T-helper 2 cell treated with Interferon-gamma antibody and Interleukin-4, amounts not matched to agents 5 μg/mL and 100 μg/mL, for 36 hours (primary cell): ENCODE data around the gene CROCC2.

Experiments used
- DNase-seq: peaks from one replicate; pipeline ENCODE4 v3.0.0; 2021; ENCODE audit warnings: low spot score
- H3K27ac Mint-ChIP-seq: one replicate; pipeline ENCODE4 v1.8.0; 2021; ENCODE audit warnings: mild to moderate bottlenecking, mixed read lengths
- H3K27me3 Mint-ChIP-seq: one replicate; pipeline ENCODE4 v1.8.0; 2021; ENCODE audit warnings: low read depth, mixed read lengths
- H3K36me3 Mint-ChIP-seq: one replicate; pipeline ENCODE4 v1.8.0; 2021; ENCODE audit warnings: low read depth, mixed read lengths
- H3K4me1 Mint-ChIP-seq: one replicate; pipeline ENCODE4 v1.8.0; 2021; ENCODE audit warnings: low read depth, mixed read lengths
- H3K4me3 Mint-ChIP-seq: one replicate; pipeline ENCODE4 v1.8.0; 2022; ENCODE audit warnings: mild to moderate bottlenecking, moderate library complexity, mixed read lengths
- H3K9me3 Mint-ChIP-seq: one replicate; pipeline ENCODE4 v1.8.0; 2021; ENCODE audit warnings: mixed read lengths

CROCC2 gene

GRCh38 chr2:240893363-240893844 lies 12.7 kb upstream of the CROCC2 start:
- Mint-ChIP-seq H3K9me3 (no peaks in the 10 kb centered on the region), H3K4me3 (no peak overlapping the region), H3K27me3 (no peaks in the 10 kb centered on the region), H3K27ac (no peak overlapping the region), H3K4me1 (no peaks in the 10 kb centered on the region), H3K36me3 (no peaks in the 10 kb centered on the region)
- peak; percentile 22 for DNase-seq

- H3K4me1 Mint-ChIP-seq, result no peaks in the 10 kb centered on the region
- no peak overlapping the region for H3K27ac Mint-ChIP-seq
- H3K4me3 Mint-ChIP-seq, result no peak overlapping the region
- DNase-seq, result no peak
- no peaks in the 10 kb centered on the region for H3K27me3 Mint-ChIP-seq
- H3K9me3 Mint-ChIP-seq, result no peaks in the 10 kb centered on the region
- H3K36me3 Mint-ChIP-seq, result no peaks in the 10 kb centered on the region
These were observed 12.1 kb upstream of the CROCC2 start for GRCh38 chr2:240894006-240894405.

GRCh38 chr2:240894836-240895558 lies 11.1 kb upstream of the CROCC2 start:
- Mint-ChIP-seq H3K4me3 (no peak overlapping the region), H3K36me3 (no peaks in the 10 kb centered on the region), H3K4me1 (no peaks in the 10 kb centered on the region), H3K27me3 (no peaks in the 10 kb centered on the region), H3K9me3 (no peaks in the 10 kb centered on the region), H3K27ac (no peak overlapping the region)
- no peak for DNase-seq

GRCh38 chr2:240895656-240896388 lies 10.3 kb upstream of the CROCC2 start, which contains the start of gene MAB21L4:
MAB21L4 (minus strand) TSS chr2:240896156; CDS start chr2:240895997, 159 bp downstream.
- Mint-ChIP-seq H3K4me3 (no peak within 1 kb of the TSS), H3K9me3 (no peaks in the 10 kb centered on the region), H3K27ac (no peak within 1 kb of the TSS)

GRCh38 chr2:240896394-240896793 lies 9.7 kb upstream of the CROCC2 start:
- H3K27me3 Mint-ChIP-seq, result no peaks in the 10 kb centered on the region
- no peak overlapping the region for H3K27ac Mint-ChIP-seq
- H3K36me3 Mint-ChIP-seq, result no peaks in the 10 kb centered on the region
- no peaks in the 10 kb centered on the region for H3K4me1 Mint-ChIP-seq
- DNase-seq, result no peak
- H3K4me3 Mint-ChIP-seq, result no peak overlapping the region
- no peaks in the 10 kb centered on the region for H3K9me3 Mint-ChIP-seq

More at GRCh38 chr2:240895656-240896388, 10.3 kb upstream of the CROCC2 start, which contains the start of gene MAB21L4:
- DNase-seq, result no peak
- Mint-ChIP-seq H3K36me3 (no peaks in the 10 kb centered on the region), H3K27me3 (no peaks in the 10 kb centered on the region), H3K4me1 (no peaks in the 10 kb centered on the region)

- H3K9me3 Mint-ChIP-seq, result no peaks in the 10 kb centered on the region
- no peak overlapping the region for H3K4me3 Mint-ChIP-seq
- no peaks in the 10 kb centered on the region for H3K27me3 Mint-ChIP-seq
- no peaks in the 10 kb centered on the region for H3K4me1 Mint-ChIP-seq
- DNase-seq, result no peak
- no peak overlapping the region for H3K27ac Mint-ChIP-seq
- no peaks in the 10 kb centered on the region for H3K36me3 Mint-ChIP-seq
These were observed 9.1 kb upstream of the CROCC2 start for GRCh38 chr2:240896871-240897692.

- no peaks in the 10 kb centered on the region for H3K27me3 Mint-ChIP-seq
- H3K4me1 Mint-ChIP-seq, result no peaks in the 10 kb centered on the region
- no peak overlapping the region for H3K4me3 Mint-ChIP-seq
- no peak for DNase-seq
- no peaks in the 10 kb centered on the region for H3K36me3 Mint-ChIP-seq
- no peak overlapping the region for H3K27ac Mint-ChIP-seq
- no peaks in the 10 kb centered on the region for H3K9me3 Mint-ChIP-seq
These were observed 7.9 kb upstream of the CROCC2 start for GRCh38 chr2:240898108-240898730.

GRCh38 chr2:240898731-240899467 lies 7.2 kb upstream of the CROCC2 start:
- DNase-seq, result no peak
- H3K27me3 Mint-ChIP-seq, result no peaks in the 10 kb centered on the region
- H3K9me3 Mint-ChIP-seq, result no peaks in the 10 kb centered on the region
- no peaks in the 10 kb centered on the region for H3K36me3 Mint-ChIP-seq
- H3K4me3 Mint-ChIP-seq, result no peak overlapping the region
- H3K4me1 Mint-ChIP-seq, result no peaks in the 10 kb centered on the region
- no peak overlapping the region for H3K27ac Mint-ChIP-seq

GRCh38 chr2:240899468-240899865 lies 6.7 kb upstream of the CROCC2 start:
- H3K27ac Mint-ChIP-seq, result no peak overlapping the region
- no peak overlapping the region for H3K4me3 Mint-ChIP-seq
- H3K36me3 Mint-ChIP-seq, result no peaks in the 10 kb centered on the region
- DNase-seq, result no peak
- H3K9me3 Mint-ChIP-seq, result no peaks in the 10 kb centered on the region
- H3K27me3 Mint-ChIP-seq, result no peaks in the 10 kb centered on the region
- no peaks in the 10 kb centered on the region for H3K4me1 Mint-ChIP-seq

- Mint-ChIP-seq H3K4me1 (no peaks in the 10 kb centered on the region), H3K36me3 (no peaks in the 10 kb centered on the region)
These were observed 5.8 kb upstream of the CROCC2 start for GRCh38 chr2:240900141-240900860.

GRCh38 chr2:240901986-240902614 lies 4.0 kb upstream of the CROCC2 start:
- Mint-ChIP-seq H3K4me1 (no peaks in the 10 kb centered on the region), H3K9me3 (no peaks in the 10 kb centered on the region), H3K27ac (no peak overlapping the region), H3K27me3 (no peaks in the 10 kb centered on the region), H3K36me3 (no peaks in the 10 kb centered on the region), H3K4me3 (no peak overlapping the region)
- DNase-seq, result no peak

More at GRCh38 chr2:240900141-240900860, 5.8 kb upstream of the CROCC2 start:
- H3K4me3 Mint-ChIP-seq, result no peak overlapping the region
- DNase-seq, result no peak
- H3K27me3 Mint-ChIP-seq, result no peaks in the 10 kb centered on the region
- no peaks in the 10 kb centered on the region for H3K9me3 Mint-ChIP-seq
- H3K27ac Mint-ChIP-seq, result no peak overlapping the region

- Mint-ChIP-seq H3K27ac (no peak overlapping the region), H3K36me3 (no peaks in the 10 kb centered on the region), H3K4me1 (no peaks in the 10 kb centered on the region), H3K4me3 (no peak overlapping the region), H3K27me3 (no peaks in the 10 kb centered on the region), H3K9me3 (no peaks in the 10 kb centered on the region)
- no peak for DNase-seq
These were observed 3.5 kb upstream of the CROCC2 start for GRCh38 chr2:240902615-240903041.
